Neural cell (in vitro differentiated cells): ENCODE data around the gene LDLRAD3. TPM values are rescaled to one million over a fixed set of nuclear protein-coding genes. Genes with fewer than 3 reads are reported as not detected.

ENCODE experiments used
- H2AFZ ChIP-seq: fragments of 200-600, 300-800 bp; sonication (generic), shearing (Covaris generic); 2 replicates; pipeline ENCODE4 v1.6.0; 2014; ENCODE audit warnings: low read depth, mild to moderate bottlenecking, antibody characterized with exemption, low read length, moderate library complexity
- H3F3A ChIP-seq: fragments of 200-600 bp; shearing (Covaris generic); 2 replicates; pipeline ENCODE4 v1.6.1; 2016; ENCODE audit warnings: mild to moderate bottlenecking, moderate library complexity, mixed read lengths, antibody characterized with exemption, low read length; ENCODE audit not compliant: insufficient read depth, poor library complexity, severe bottlenecking
- H3K27ac ChIP-seq: fragments of 200-600, 300-800 bp; sonication (generic), shearing (Covaris generic); 2 replicates; pipeline ENCODE4 v1.5.1; 2014; ENCODE audit warnings: mild to moderate bottlenecking, low read length, moderate library complexity
- H3K27me3 ChIP-seq: fragments of 300-800, 200-600 bp; sonication (generic), shearing (Covaris generic); 2 replicates; pipeline ENCODE4 v1.6.0; 2014; ENCODE audit warnings: mild to moderate bottlenecking, low read depth, low read length, moderate library complexity; ENCODE audit not compliant: insufficient read depth
- H3K36me3 ChIP-seq: fragments of 300-800, 200-600 bp; sonication (generic), shearing (Covaris generic); 2 replicates; pipeline ENCODE4 v1.5.1; 2014; ENCODE audit warnings: mild to moderate bottlenecking, antibody characterized with exemption, low read length, moderate library complexity; ENCODE audit not compliant: insufficient read depth
- H3K4me2 ChIP-seq: fragments of 300-800, 200-600 bp; sonication (generic), shearing (Covaris generic); 2 replicates; pipeline ENCODE4 v1.6.0; 2014; ENCODE audit warnings: mild to moderate bottlenecking, low read length
- H3K4me3 ChIP-seq: fragments of 300-800, 200-600 bp; sonication (generic), shearing (Covaris generic); 2 replicates; pipeline ENCODE4 v1.5.1; 2014; ENCODE audit warnings: mild to moderate bottlenecking, low read length, moderate library complexity
- H3K79me2 ChIP-seq: fragments of 200-600 bp; shearing (Covaris generic); replicated peaks from 2 replicates; pipeline ENCODE4 v1.6.0; 2014; ENCODE audit warnings: mild to moderate bottlenecking, low read length, moderate library complexity; ENCODE audit not compliant: insufficient read depth
- H3K9ac ChIP-seq: fragments of 300-800, 200-600 bp; sonication (generic), shearing (Covaris generic); 2 replicates; pipeline ENCODE4 v1.6.1; 2016; ENCODE audit warnings: mild to moderate bottlenecking, low read length, mixed read lengths
- H3K9me2 ChIP-seq: fragments of 200-600 bp; shearing (Covaris generic); 2 replicates; pipeline ENCODE4 v1.6.1; 2016; ENCODE audit warnings: mild to moderate bottlenecking, low read length, mixed read lengths; ENCODE audit not compliant: insufficient read depth
- H3K9me3 ChIP-seq: fragments of 200-600, 300-800 bp; sonication (generic), shearing (Covaris generic); 2 replicates; pipeline ENCODE4 v1.6.1; 2016; ENCODE audit warnings: mild to moderate bottlenecking, mixed run types, low read length, moderate library complexity, mixed read lengths
- H4K20me1 ChIP-seq: fragments of 200-600 bp; shearing (Covaris generic); 2 replicates; pipeline ENCODE4 v1.6.1; 2016; ENCODE audit warnings: mild to moderate bottlenecking, mixed run types; ENCODE audit not compliant: insufficient read depth
- CTCF ChIP-seq: fragments of 450-650 bp; IDR thresholded peaks from 2 replicates; pipeline ENCODE4 v1.5.1; 2014; ENCODE audit warnings: antibody characterized with exemption, mild to moderate bottlenecking, moderate library complexity; ENCODE audit not compliant: poor library complexity, severe bottlenecking
- EP300 ChIP-seq: fragments of 450-650 bp; conservative IDR thresholded peaks from 2 replicates; pipeline ENCODE4 v1.6.1; 2014; ENCODE audit warnings: antibody characterized with exemption, mild to moderate bottlenecking, moderate library complexity; ENCODE audit not compliant: poor library complexity, severe bottlenecking
- EZH2 ChIP-seq: fragments of 200-600, 300-800 bp; shearing (Covaris generic), sonication (generic); IDR thresholded peaks from 2 replicates; pipeline ENCODE4 v1.6.1; 2014; ENCODE audit warnings: antibody characterized with exemption, low read length, borderline replicate concordance, mild to moderate bottlenecking; ENCODE audit not compliant: insufficient read depth, poor library complexity, severe bottlenecking
- MXI1 ChIP-seq: fragments of 450-650 bp; conservative IDR thresholded peaks from 2 replicates; pipeline ENCODE4 v1.6.1; 2014; ENCODE audit warnings: antibody characterized with exemption, mild to moderate bottlenecking; ENCODE audit not compliant: poor library complexity, severe bottlenecking
- POLR2AphosphoS5 ChIP-seq: IDR thresholded peaks from 2 replicates; pipeline ENCODE4 v1.6.1; 2012
- RAD21 ChIP-seq: fragments of 450-650 bp; conservative IDR thresholded peaks from 2 replicates; pipeline ENCODE4 v1.6.1; 2014; ENCODE audit warnings: antibody characterized with exemption, mild to moderate bottlenecking, moderate library complexity
- REST ChIP-seq: IDR thresholded peaks from 2 replicates; pipeline ENCODE4 v1.6.1; 2012; ENCODE audit warnings: borderline replicate concordance
- SMC3 ChIP-seq: fragments of 450-650 bp; conservative IDR thresholded peaks from 2 replicates; pipeline ENCODE4 v1.6.1; 2014; ENCODE audit warnings: antibody characterized with exemption, mild to moderate bottlenecking, moderate library complexity; ENCODE audit not compliant: poor library complexity
- TAF1 ChIP-seq: IDR thresholded peaks from 2 replicates; pipeline ENCODE4 v1.6.1; 2012; ENCODE audit warnings: low read depth
- polyA plus RNA-seq: library from polyadenylated mRNA; depleted of rRNA; stranded (reverse); fragments of >200 nt; gene quantifications from 2 replicates; pipeline ENCODE4 v1.2.3, GENCODE V29; 2014

Gene LDLRAD3
- polyA plus RNA-seq, 1 donor from 2014 or later = 3.5 TPM

- Histone ChIP-seq H3K4me2 (no peak overlapping the region), H3K9me3 (no peaks in the 10 kb centered on the region), H3F3A (no peaks in the 10 kb centered on the region), H3K4me3 (no peak overlapping the region), H3K9ac (no peak overlapping the region), H4K20me1 (no peaks in the 10 kb centered on the region), H3K79me2 (peaks cover 9% of the 10 kb centered on the region), H3K27me3 (no peaks in the 10 kb centered on the region), H3K9me2 (no peaks in the 10 kb centered on the region), H3K27ac (no peak overlapping the region), H2AFZ (no peak overlapping the region), H3K36me3 (no peaks in the 10 kb centered on the region)
- TF ChIP-seq REST (no peak), SMC3 (no peak), TAF1 (no peak), RAD21 (no peak), EZH2 (no peak), CTCF (no peak), EP300 (no peak), POLR2AphosphoS5 (no peak), MXI1 (no peak)
Observed at GRCh38 chr11:35947437-35947836, 3.6 kb downstream of the LDLRAD3 start.

- no peak overlapping the region for H2AFZ ChIP-seq
- no peaks in the 10 kb centered on the region for H3K9me3 ChIP-seq
- H3F3A ChIP-seq = no peaks in the 10 kb centered on the region
- peaks cover 9% of the 10 kb centered on the region for H3K79me2 ChIP-seq
- no peaks in the 10 kb centered on the region for H3K27me3 ChIP-seq
- no peak overlapping the region for H3K4me3 ChIP-seq
- no peak overlapping the region for H3K4me2 ChIP-seq
- H3K36me3 ChIP-seq = no peaks in the 10 kb centered on the region
- no peaks in the 10 kb centered on the region for H3K9me2 ChIP-seq
- H4K20me1 ChIP-seq = no peaks in the 10 kb centered on the region
- no peak overlapping the region for H3K27ac ChIP-seq
- TF ChIP-seq EZH2 = no peak
- H3K9ac ChIP-seq = no peak overlapping the region
Observed at GRCh38 chr11:35949242-35949641, 5.4 kb downstream of the LDLRAD3 start.

GRCh38 chr11:35950082-35950481 lies 6.2 kb downstream of the LDLRAD3 start:
- no peak overlapping the region for H3K27ac ChIP-seq
- H3K9me2 ChIP-seq = no peaks in the 10 kb centered on the region
- H3F3A ChIP-seq = no peaks in the 10 kb centered on the region
- H3K79me2 ChIP-seq = peaks cover 7% of the 10 kb centered on the region
- no peak overlapping the region for H3K9ac ChIP-seq
- no peak for TF ChIP-seq REST
- TF ChIP-seq RAD21 = no peak
- TF ChIP-seq MXI1 = no peak
- TF ChIP-seq POLR2AphosphoS5 = no peak
- no peaks in the 10 kb centered on the region for H3K9me3 ChIP-seq
- H3K4me3 ChIP-seq = no peak overlapping the region
- H3K27me3 ChIP-seq = no peaks in the 10 kb centered on the region
- H4K20me1 ChIP-seq = no peaks in the 10 kb centered on the region
- no peak overlapping the region for H3K4me2 ChIP-seq
- no peak overlapping the region for H2AFZ ChIP-seq
- H3K36me3 ChIP-seq = no peaks in the 10 kb centered on the region
